Hindlimb muscle (tissue), 1 donor: ENCODE data around the gene PRKG1. TPM values are rescaled to one million over a fixed set of nuclear protein-coding genes. Genes with fewer than 3 reads are reported as not detected.

Experiments used
- DNase-seq: peaks from one replicate; pipeline ENCODE4 v3.0.0-alpha.2; 2013
- polyA plus RNA-seq: library from polyadenylated mRNA; unstranded; fragments of 120-200 nt; gene quantifications from one replicate; pipeline ENCODE4 v1.2.1, GENCODE V29; 2013; ENCODE audit not compliant: insufficient read length

PRKG1 gene
- polyA plus RNA-seq, 1 donor: 35.5 TPM

GRCh38 chr10:52343439-52343838 lies 1269.2 kb downstream of the PRKG1 start:
- no peak for DNase-seq

GRCh38 chr10:52346394-52347326 lies 1272.4 kb downstream of the PRKG1 start:
- no peak for DNase-seq

- no peak for DNase-seq
Observed at GRCh38 chr10:52347327-52347667, 1273.0 kb downstream of the PRKG1 start.

Other genes with a start within 250 kb of the PRKG1 start
- not detected for gene A1CF, start 188.9 kb upstream of the PRKG1 start, polyA plus RNA-seq